ENCODE measurements around the gene GPR45. TPM values are rescaled to one million over a fixed set of nuclear protein-coding genes. Genes with fewer than 3 reads are reported as not detected.

Gene GPR45
- total RNA-seq, 4 donors from 2014 or later = not detected

DNA sequence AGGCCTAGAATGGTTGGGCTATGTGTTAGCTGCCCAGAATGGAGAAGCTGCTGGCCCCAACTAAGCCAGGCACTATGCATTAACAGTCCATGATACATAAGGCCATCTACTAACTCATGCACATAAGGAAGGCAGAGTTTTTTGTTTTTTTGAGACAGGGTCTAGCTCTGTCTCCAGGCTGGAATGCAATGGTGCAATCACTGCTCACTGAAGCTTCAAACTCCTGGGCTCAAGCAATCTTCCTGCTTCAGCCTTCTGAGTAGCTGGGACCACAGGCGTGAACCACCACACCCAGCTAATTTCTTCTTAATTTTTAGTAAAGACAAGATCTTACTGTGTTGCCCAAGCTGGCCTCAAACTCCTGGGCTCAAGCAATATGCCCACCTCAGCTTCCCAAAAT is 37.6 kb downstream of the GPR45 start:
- Histone ChIP-seq H3K4me1 (no peaks in the 10 kb centered on the region), H3K36me3 (peaks cover 0 to 88% (median 0%) of the 10 kb centered on the region in 3 donors), H3K9me3 (no peaks in the 10 kb centered on the region), H3K27ac (no peak overlapping the region), H3K4me3 (no peak overlapping the region), H3K27me3 (no peaks in the 10 kb centered on the region)
- TF ChIP-seq, protein P1, sequence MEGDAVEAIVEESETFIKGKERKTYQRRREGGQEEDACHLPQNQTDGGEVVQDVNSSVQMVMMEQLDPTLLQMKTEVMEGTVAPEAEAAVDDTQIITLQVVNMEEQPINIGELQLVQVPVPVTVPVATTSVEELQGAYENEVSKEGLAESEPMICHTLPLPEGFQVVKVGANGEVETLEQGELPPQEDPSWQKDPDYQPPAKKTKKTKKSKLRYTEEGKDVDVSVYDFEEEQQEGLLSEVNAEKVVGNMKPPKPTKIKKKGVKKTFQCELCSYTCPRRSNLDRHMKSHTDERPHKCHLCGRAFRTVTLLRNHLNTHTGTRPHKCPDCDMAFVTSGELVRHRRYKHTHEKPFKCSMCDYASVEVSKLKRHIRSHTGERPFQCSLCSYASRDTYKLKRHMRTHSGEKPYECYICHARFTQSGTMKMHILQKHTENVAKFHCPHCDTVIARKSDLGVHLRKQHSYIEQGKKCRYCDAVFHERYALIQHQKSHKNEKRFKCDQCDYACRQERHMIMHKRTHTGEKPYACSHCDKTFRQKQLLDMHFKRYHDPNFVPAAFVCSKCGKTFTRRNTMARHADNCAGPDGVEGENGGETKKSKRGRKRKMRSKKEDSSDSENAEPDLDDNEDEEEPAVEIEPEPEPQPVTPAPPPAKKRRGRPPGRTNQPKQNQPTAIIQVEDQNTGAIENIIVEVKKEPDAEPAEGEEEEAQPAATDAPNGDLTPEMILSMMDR (IDR thresholded peaks at IDR 0.05) = no peak
- TF ChIP-seq POLR2A (IDR thresholded peaks at IDR 0.05) = no peak
- no peak for DNase-seq

GRCh38 chr2:105280281-105280680 is 38.7 kb downstream of the GPR45 start:
- no peaks in the 10 kb centered on the region for H3K4me1 ChIP-seq
- no peak for TF ChIP-seq POLR2A (IDR thresholded peaks at IDR 0.05)
- TF ChIP-seq, protein P1 (IDR thresholded peaks at IDR 0.05) = no peak
- no peak overlapping the region for H3K27ac ChIP-seq
- no peaks in the 10 kb centered on the region for H3K27me3 ChIP-seq
- H3K36me3 ChIP-seq = peaks cover 0 to 88% (median 0%) of the 10 kb centered on the region in 3 donors
- DNase-seq = no peak
- no peaks in the 10 kb centered on the region for H3K9me3 ChIP-seq
- no peak overlapping the region for H3K4me3 ChIP-seq

- Histone ChIP-seq H3K9me3 (no peaks in the 10 kb centered on the region), H3K4me1 (no peaks in the 10 kb centered on the region), H3K36me3 (peaks cover 0 to 79% (median 0%) of the 10 kb centered on the region in 3 donors), H3K4me3 (no peak overlapping the region), H3K27me3 (no peaks in the 10 kb centered on the region), H3K27ac (no peak overlapping the region)
- no peak for TF ChIP-seq POLR2A (IDR thresholded peaks at IDR 0.05)
- TF ChIP-seq, protein P1 (IDR thresholded peaks at IDR 0.05) = no peak
- DNase-seq = no peak
Observed at GRCh38 chr2:105283532-105283931, 42.0 kb downstream of the GPR45 start.

DNA sequence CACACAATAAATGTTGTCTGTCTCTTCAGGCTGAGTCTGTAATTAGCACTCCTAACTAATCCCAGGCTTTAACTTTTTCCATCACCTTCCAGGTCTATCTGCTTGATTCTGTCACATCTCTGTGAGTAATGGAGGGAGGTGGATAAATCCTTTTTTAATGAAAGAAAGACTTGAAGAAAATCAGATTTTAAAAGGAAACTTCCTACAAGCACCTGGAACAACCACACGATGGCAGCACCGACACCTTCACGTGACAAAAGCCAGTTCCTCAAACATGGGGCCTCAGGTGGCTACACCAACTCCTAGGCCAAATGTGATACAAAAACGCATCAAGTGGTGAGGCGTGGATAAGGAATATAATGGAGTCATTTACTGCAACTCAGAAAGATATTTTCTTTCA is 46.1 kb downstream of the GPR45 start:
- Histone ChIP-seq H3K9me3 (no peaks in the 10 kb centered on the region), H3K36me3 (peaks cover 0 to 55% (median 0%) of the 10 kb centered on the region in 3 donors), H3K27ac (no peak overlapping the region), H3K27me3 (no peaks in the 10 kb centered on the region), H3K4me1 (no peaks in the 10 kb centered on the region), H3K4me3 (no peak overlapping the region)
- DNase-seq = peak in 1 of 3 donors; percentile 62
- TF ChIP-seq, protein P1 (IDR thresholded peaks at IDR 0.05) = peak in 4 of 6 experiments; percentile 25 to 40 (median 35)
- TF ChIP-seq POLR2A (IDR thresholded peaks at IDR 0.05) = no peak

DNA sequence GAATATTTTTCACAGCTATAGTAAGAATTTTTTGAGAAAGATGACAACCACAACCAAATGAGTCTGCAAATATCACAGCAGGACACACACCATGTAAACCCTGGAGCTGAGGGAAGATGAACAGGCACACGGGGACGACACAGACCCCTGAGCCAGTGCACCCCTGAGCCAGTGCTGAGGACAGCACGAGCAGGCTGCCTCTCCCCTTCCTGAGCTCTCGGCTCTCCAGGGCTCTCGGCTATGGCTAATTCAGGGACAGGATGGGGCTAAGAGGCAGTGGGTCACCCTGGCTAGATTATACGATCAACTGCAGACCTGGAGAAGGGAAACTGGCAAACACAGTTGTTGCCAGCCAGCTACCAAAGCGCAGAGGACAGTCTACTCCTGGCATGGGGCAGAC is 46.6 kb downstream of the GPR45 start:
- Histone ChIP-seq H3K36me3 (peaks cover 0 to 53% (median 0%) of the 10 kb centered on the region in 3 donors), H3K4me3 (no peak overlapping the region), H3K27me3 (no peaks in the 10 kb centered on the region), H3K4me1 (no peaks in the 10 kb centered on the region), H3K9me3 (no peaks in the 10 kb centered on the region), H3K27ac (no peak overlapping the region)
- DNase-seq = no peak
- TF ChIP-seq, protein P1 (IDR thresholded peaks at IDR 0.05) = no peak
- no peak for TF ChIP-seq POLR2A (IDR thresholded peaks at IDR 0.05)

Measured in Peyer's patch (tissue), 4 donors.